HG02610 (cell line): ENCODE measurements around the gene RAMP1.

ENCODE experiments used
- ATAC-seq: cut with Tn5 transposase; IDR thresholded peaks from one replicate; pipeline ENCODE4 v1.9.1; 2021; ENCODE audit warnings: mild to moderate bottlenecking, moderate library complexity; ENCODE audit not compliant: unreplicated experiment

The RAMP1 gene

DNA sequence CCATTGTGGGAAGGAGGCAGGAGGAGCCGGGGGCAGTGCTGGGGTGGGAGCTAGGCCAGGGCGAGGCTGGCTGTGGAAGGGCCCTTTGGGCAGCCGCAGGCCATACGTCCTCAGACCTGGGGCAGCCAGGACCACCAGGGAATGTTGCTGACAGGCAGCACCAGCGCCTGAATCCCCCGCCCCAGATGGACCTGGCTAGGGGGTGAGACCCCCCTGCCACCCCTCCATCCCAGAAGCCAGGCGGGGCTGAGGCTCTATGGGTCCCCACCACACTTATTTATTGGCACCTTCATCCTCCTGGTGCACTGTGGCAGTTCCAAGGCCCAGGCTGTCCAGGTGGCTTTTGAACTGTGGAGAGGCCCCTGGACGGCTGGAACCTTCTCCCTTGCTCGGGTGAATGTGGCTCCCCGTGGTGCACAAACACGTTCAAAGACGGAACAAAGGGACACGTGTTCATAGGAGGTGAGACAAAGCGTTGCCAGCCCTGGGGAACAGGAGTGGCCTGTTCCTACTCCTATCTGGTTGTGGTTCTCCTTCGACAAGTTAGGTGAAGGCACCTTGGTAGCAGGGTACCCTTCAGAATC, 35.1 kb downstream of the RAMP1 start:
- no peak for ATAC-seq

DNA sequence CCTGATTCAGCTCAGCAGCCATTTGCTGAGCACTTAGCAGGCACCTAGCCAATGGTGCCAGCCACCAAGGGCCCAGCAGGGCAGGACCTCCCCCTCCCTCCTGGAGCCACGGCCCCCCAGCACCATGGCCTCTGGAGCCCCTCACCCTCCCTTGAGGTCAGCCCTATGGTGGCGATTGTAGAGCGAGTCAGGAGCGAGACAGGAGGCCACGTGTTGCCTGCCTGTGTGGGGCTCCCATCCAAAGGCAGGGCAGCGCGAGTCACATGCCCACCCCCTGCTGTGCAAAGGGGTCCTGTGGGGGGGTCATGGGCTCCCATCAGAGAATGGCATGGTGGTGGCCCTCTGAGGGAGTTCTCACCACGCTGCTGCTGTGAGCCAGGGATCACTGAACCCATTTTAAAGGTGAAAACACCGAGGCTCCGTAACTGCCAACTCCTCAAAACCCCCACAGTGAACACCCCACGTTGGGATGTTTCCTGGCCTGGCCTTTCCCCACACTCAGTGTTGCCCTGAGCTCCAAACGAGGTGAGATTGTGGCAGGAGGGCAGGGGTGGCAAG, 35.6 kb downstream of the RAMP1 start:
- ATAC-seq, result no peak

DNA sequence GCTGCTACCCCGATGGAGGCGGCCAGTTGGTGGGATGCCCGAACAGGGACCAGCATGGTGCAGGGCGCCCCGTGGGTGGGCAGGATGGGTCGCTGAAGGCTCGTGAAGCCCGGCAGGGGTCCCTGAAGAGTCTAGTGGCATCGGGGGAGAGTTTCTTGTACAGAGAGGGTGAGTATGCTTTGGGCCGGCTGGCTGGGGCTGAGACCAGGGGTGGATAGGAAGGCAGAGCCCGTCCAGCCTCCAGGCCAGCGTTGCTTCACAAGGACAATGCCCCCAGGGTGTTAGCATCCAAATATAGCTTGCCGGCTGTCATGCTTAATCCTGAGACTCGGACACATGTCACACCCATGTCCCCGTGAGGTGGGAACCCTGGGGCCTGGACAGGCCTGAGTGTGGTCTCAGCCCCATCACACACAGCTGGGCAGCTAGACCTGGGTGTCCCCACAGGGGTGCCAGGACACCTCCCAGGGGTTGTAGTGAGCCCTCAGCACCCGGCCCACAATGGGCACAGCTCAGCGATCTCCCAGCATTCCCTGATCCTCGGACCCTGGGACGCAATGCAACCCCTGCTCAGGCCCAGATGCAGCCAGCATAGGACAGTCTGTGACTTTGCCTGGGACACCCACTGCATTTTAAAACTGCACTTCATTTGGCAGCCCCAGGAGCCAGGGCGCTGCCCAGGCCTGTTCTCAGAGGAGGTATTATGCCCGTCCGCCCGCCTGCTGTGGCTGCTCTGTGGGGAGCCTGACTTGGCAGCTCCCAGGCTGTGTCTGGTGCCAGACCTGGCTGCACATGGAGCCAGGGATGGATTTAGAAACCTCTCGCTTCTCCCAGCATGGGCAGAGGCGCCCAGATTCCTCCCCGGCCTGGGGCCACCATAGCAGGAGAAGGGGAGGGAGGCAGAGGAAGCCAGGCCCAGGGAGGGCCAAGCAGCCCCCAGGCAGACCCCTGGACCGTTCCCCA, 36.4 kb downstream of the RAMP1 start:
- ATAC-seq, result no peak

DNA sequence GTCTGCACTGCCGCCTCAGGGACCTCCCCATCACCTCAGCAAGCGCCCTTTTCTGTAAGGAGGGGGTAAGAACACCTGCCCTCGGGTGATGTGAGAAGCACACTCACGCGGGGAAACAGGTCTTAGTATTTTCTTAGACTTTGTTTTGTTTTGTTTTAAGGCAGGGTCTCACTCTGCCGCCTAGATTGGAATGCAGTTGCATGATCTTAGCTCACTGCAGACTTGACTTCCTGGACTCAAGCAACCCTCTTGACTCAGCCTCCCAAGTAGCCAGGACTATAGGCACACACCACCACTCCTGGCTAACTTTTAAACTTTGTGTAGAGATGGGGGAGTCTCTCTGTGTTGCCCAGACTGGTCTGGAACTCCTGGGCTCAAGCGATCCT, 37.1 kb downstream of the RAMP1 start:
- no peak for ATAC-seq

DNA sequence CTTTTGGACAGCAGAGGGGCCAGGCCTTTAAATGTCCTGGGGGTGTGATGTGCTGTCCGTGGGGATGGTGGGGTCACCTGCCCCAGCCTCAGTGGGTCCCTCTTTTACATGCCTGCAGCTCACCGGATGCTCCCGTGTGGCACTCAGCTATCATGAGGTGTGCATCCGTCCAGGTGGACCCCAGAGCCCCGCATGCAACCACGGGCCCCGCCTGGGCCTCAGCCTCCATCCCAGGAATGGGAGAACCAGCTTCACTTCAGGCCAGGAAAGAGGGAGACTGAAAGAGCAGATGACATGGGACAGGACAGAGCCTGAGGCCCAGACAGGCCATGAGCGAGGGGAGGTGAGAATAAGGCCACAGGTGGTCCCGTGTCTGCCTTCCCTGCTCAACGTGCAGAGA, 37.5 kb downstream of the RAMP1 start:
- ATAC-seq, result no peak

DNA sequence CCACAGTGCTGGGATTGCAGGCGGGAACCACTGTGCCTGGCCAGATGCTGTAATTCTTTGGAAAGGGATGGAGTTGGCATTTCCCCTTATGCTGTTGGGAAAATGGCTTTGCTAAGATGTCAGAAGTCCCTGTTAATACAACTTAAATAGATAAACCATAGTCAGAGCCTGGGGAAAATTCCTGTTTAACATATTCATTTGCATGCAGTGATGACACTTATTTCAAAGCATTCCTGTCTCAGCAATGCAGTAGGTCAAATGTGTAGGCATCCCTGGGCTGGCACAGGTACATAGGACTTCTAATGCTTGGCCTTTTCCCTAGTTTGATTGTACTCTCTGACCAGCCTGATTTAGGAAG, 38.6 kb downstream of the RAMP1 start:
- no peak for ATAC-seq

DNA sequence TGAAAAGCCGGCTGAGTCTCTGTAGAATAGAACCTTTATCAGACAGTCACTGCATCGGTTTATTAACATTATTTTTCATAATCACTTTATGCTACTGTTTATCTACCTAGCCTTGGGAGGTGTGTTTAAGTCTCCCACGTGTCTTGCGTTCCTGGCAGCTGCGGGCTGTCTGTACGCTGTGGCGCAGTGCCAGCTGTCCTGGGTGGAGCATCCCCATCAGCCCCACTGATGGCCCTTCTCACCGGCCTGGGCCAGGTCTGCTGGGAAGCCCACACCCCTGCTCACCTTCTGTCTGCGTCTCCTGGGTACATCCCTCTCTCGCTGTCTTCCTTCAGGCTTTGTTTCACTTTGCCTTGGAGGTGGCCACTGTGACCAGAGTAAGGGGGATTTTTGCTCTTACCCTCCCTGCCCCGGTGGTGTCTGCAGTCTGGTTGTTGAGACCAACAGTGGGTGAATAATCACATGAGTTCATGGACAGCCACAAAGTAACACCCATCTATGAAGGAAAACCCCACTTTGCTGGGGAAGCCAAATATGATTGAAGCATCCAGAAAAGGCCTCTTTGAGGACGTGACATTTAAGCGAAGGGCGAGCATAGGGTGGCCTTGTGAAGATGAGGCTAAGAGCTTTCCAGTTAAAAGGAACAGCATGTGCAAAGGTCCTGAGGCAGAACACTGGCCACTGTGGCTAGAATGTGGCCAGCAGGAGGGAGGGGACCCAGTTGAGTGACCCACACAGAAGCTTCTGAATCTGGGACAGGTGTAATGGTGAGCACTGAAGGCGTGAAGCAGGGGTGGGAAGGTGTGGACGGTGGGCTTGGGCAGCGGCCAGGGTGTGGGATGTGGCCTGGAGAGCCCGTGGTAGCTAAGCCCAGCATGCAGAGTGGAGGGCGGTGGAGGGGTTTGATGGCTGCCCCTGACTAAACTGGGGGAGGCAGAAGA, 41.7 kb downstream of the RAMP1 start:
- no peak for ATAC-seq

DNA sequence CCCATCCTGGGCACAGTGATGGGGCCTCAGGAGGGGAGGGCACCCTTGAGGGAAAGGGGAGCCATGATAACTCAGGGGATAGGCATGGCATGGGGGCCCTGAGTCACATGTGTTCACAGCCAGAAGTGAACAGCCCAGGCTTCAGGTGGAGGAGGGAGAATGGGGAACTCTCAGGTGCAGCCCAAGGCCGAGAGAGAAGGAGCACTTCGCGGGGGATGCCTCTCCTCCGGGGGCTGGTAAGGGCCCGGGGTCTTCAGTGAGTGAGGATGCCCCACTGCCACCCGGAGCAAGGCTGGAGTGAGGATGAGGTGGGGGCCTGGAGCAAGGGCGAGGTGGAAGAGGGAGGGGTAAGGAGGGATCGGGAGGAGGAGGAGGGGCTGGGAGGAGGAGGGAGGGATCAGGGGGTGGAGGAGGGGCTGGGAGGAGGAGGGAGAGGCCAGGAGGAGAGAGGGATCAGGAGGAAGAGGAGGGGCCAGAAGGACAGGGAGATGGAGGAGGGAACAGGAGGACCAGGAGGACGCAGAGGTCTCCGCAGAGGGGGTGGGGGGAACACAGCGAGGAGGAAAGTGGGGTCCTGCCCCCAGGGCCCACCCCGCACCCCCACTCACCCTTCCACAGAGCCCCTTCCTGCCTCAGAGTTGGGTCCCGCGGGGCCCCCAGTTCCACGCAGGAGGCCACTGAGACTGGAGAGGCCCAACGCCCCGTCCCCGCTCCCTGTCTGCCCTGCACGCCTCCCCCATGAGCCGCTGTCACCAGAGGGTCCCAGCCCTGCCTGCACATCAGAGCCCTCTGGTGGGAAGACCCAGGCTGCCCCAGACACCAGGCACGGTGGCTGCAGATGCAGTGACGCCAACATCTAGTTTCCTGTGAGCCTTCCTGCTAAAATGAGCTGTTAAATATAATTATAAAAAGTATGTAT, 42.8 kb downstream of the RAMP1 start:
- ATAC-seq, result no peak

DNA sequence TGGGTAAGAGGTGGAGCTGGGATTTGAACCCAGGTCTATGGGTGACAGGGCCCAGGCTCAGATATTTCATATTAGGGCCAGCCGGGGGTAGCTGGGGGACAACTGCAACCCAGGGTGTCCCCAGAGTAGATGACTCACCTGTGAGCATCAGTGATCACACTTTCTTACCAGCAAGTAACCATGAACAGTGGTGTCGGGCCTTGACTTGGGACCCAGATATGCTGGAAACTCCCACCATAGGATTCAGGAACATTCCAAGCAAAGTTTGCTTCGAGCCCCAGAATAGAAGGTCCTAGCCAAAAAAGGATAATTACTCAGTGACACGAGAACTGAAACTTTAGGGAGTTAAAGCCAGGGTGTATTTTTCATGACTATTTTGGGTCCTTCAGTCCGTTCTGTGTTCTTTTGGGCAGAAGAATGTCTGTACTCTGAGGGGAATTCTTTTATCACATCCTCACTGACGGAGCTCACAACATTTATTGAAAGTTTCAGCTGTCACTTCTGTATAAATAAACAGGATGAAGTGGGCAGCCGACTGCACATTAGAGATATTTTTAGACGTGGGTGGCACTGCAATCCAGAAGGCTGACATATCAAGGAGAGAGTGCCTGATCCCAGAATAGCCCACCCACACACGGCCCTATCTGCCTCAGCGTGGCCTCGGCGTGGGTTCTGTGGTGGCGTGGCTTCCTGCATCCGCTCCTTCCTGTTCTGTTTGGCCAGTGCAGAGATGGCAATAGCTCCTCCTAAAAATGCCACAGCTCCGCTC, 45.6 kb downstream of the RAMP1 start:
- no peak for ATAC-seq

DNA sequence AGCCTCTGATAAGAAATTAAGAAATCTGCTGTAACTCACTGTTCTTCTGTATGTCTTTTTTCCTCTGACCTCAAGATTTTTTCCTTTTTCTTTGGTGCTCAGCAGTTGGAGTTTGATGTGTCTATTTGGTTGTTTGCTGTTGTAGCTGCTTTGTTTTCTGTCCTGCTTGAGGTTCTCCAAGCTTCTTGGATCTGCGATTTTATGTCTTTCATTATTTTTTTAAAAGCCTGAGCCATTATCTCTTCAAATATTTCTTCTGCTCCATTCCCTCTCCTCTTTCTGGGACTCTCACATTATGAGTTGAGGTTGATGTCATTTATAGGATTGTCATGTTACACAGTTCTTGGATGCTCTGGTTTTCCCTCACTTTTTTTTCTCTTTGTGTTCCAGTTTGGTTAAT, 47.7 kb downstream of the RAMP1 start:
- no peak for ATAC-seq

DNA sequence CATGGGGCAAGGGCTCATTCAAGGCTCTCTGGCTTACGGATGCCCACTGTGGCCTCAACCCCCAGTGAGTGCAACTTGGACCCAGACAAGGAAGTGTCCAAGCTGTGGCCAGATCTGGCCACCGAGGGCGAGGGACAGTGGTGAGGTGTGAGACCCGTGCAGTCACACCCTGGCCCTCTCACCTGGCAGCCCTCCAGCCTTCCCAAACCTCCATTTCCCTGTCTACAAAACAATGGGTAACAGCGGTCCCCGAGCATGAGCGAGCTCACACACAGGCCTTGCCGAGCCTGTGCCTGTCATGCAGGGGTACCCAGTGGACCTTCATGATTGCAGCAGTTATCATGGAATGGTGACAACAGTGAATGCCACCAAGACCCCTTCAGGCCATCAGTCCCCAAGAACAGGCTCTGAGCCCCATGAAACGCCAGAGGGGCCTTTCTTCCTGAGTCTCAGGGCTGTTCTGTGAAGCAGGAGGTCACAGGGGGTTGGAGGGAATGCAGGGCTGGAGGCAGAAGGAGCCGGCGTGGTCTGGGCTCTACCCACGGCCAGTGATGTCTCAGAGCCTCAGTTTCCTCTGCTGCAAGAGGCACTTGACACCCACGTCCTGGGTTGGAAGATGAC, 49.8 kb downstream of the RAMP1 start:
- no peak for ATAC-seq

DNA sequence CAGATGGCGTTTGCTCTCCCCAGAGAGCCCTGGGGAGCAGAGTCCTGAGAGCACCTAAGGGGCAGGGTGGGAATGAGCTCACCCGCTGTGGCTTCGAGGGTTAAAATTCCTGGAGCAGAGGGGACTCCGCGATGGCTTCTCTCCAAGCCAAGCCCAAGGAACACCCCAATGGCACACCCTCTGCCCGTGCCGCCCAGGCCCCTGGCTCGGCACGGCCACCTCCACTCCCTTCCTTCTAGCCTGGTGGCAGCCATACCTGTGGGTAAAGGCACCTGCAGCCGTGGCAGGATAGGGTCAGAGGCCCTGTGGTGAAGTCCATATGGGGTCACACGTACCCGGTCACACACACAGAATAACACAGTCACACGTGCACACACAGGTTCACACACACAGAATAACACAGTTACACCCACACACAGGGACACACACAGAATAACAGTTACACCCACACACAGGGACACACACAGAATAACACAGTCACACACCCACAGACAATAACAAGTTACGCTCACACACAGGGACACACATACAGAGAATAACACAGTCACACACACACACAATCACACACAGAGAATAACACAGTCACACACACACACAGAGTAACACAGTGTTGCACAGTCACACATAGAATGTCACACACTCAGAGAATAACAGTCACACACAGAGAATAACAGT, 50.5 kb downstream of the RAMP1 start:
- ATAC-seq, result no peak

DNA sequence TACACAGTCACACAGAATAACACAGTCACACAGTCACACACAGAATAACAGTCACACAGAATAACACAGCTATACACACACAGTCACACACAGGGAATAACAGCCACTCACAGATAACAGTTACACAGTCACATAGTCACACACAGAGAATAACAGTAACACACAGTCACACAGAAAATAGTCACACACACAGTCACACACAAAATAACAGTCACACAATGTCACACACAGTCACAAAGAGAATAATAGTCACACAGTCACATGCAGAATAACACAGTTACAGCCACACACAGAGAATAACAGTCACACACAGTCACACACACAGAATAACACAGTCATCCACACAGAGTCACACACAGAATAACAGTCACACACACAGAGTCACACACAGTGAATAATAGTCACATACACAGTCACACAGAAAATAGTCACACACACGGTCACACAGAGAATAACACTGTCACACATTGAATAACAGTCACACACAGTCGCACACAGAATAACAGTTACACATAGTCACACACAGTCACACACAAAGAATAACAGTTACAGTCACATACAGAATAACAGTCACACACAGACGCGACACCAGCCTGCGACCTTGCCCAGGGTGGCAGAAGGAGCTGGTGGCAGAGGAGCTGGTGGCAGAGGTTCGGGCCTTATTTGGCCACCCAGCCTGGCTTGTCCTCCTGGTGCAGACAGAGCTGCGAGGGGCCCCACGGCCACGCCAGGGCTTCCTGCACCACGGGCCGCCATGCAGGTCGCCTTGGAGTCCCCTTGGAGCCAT, 51.3 kb downstream of the RAMP1 start:
- ATAC-seq, result no peak

DNA sequence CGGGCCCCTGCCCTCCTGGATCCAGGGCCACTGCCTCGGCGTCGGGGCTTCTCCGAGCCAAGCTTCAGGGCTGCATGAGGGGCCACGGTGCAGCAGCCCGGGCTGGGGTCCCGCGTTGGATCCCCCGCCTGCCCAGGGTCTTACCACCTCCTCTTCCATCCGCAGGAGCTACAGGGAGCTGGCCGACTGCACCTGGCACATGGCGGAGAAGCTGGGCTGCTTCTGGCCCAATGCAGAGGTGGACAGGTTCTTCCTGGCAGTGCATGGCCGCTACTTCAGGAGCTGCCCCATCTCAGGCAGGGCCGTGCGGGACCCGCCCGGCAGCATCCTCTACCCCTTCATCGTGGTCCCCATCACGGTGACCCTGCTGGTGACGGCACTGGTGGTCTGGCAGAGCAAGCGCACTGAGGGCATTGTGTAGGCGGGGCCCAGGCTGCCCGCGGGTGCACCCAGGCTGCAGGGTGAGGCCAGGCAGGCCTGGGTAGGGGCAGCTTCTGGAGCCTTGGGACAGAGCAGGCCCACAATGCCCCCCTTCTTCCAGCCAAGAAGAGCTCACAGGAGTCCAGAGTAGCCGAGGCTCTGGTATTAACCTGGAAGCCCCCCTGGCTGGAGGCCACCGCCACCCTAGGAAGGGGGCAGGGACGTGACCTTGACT, 52.1 kb downstream of the RAMP1 start:
- ATAC-seq, result no peak

DNA sequence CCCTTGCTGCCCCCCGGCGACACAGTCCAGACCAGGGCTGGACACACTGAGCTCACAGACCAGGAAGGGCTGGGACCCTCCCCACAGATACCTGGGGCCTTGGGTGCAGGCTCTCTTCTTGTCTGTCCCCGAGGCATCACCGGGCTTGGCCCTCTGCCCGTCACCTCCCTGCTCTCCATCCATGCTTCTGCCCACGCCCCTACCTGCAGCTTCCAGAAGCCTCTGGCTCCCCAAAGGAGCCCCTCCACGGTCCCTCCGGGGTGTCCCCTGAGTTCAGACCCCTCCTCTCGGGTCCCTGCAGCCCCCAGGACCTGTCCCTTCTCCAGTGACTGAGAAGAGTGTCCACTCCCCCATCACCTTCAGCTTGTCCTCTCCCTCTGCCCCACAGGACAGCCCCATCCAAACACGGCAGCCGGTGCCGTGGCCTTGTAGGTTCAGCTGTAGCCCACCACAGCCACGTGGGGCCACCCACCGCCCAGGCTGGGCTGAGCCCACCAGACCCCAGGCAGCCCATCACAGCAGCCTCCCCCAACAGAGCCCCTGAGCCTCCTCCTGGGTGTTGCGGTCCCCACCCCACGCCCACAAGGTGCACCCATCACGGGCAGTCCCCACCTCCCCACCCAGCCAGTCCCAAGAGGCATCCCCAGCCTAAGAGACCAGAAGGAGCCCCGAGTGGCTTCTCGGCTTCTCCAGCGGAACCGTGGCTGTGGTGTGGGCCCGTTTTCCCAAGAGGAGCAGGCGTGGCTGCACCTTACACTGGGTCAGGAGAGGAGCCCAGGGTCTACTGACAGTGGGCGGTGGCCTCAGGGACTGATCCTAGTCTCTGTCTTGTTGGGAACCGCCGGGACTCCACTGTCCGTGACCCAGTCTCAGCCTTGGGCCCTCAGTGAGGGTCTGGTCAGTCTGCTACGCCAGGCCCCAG, 53.1 kb downstream of the RAMP1 start:
- no peak for ATAC-seq
